Kidney (tissue), 14 donors: ENCODE results near the gene CMSS1. TPM values are rescaled to one million over a fixed set of nuclear protein-coding genes. Genes with fewer than 3 reads are reported as not detected.

Experiments used
- DNase-seq, 5 donors: peaks; one replicate each; pipeline ENCODE4 v3.0.0-alpha.2; 2013 to 2020
- FAIRE-seq: peaks from 2 replicates; lab custom pipeline; 2012; peaks lifted over from hg19 to GRCh38; lab: Jason Lieb, UNC
- H3K27ac ChIP-seq, 2 donors: one replicate each; pipeline ENCODE4 v1.7.0; 2013; ENCODE audit warnings: low read depth in 2 of 2, low read length in 2 of 2, inconsistent platforms in 1 of 2
- H3K27me3 ChIP-seq: one replicate; pipeline ENCODE4 v1.7.1; 2013; ENCODE audit warnings: low read length, inconsistent platforms; ENCODE audit not compliant: control insufficient read depth, insufficient read depth
- H3K36me3 ChIP-seq, 3 donors: one replicate each; pipeline versions ENCODE4 v1.7.0 to v1.7.1; 2013; ENCODE audit warnings: low read length in 3 of 3, control low read depth in 1 of 3, inconsistent platforms in 1 of 3; ENCODE audit not compliant: insufficient read depth in 3 of 3, control insufficient read depth in 2 of 3
- H3K4me1 ChIP-seq, 3 donors: one replicate each; pipeline versions ENCODE4 v1.7.0 to v1.7.1; 2013; ENCODE audit warnings: low read length in 3 of 3, inconsistent platforms in 1 of 3, low read depth in 1 of 3; ENCODE audit not compliant: control insufficient read depth in 2 of 3, insufficient read depth in 2 of 3
- H3K4me3 ChIP-seq, 3 donors: one replicate each; pipeline versions ENCODE4 v1.7.0 to v1.8.1; 2013; ENCODE audit warnings: low read length in 3 of 3, control low read depth in 1 of 3, inconsistent platforms in 1 of 3
- H3K9ac ChIP-seq, 3 donors: one replicate each; pipeline versions ENCODE4 v1.7.0 to v1.7.1; 2013; ENCODE audit warnings: low read length in 3 of 3, control low read depth in 1 of 3, inconsistent platforms in 1 of 3
- H3K9me3 ChIP-seq, 3 donors: one replicate each; pipeline versions ENCODE4 v1.7.0 to v1.7.1; 2013; ENCODE audit warnings: low read length in 3 of 3, control low read depth in 1 of 3, inconsistent platforms in 1 of 3; ENCODE audit not compliant: control insufficient read depth in 2 of 3, insufficient read depth in 1 of 3
- intact Hi-C: fragments of 100-400 bp; cut with DNase I; formaldehyde crosslinking; loops from one replicate; pipeline ENCODE4 v1.11.1; 2022
- polyA plus RNA-seq: library from polyadenylated mRNA; stranded (reverse); fragments of 350-450 nt; fragmentation: Illumina TruSeq; extraction: RNeasy Lipid Tissue Mini Kit (QIAGEN cat#74804); gene quantifications from one replicate; pipeline ENCODE4 v1.2.3, GENCODE V29; 2014; ENCODE audit warnings: low read depth, low replicate concordance; ENCODE audit not compliant: insufficient read depth
- total RNA-seq: library from RNA; stranded (reverse); fragmentation: NEBNext Ultra II Directional; extraction: Animal tissue kit (Norgen Biotek cat#: 25700); gene quantifications from one replicate; pipeline ENCODE4 v1.2.1, GENCODE V29; 2021
- TF ChIP-seq, protein P1 (sequence below): IDR thresholded peaks from 3 replicates; pipeline ENCODE4 v1.5.1; 2012; ENCODE audit warnings: mild to moderate bottlenecking, moderate library complexity, borderline replicate concordance; ENCODE audit not compliant: insufficient read depth; ENCODE audit errors: extremely low read depth
- donor health status: control.
- donor health status: control.
- donor health status: control.
- donor health status: control.
- donor health status: control.
- donor health status: DM: yes; HTN: yes; CAD: no.
- donor health status: Normal renal cell carcinoma (clear cell type).

CMSS1 gene
- total and polyA plus RNA-seq, 2 donors from 2014 or later, result 26.4 to 27.0 TPM

DNA sequence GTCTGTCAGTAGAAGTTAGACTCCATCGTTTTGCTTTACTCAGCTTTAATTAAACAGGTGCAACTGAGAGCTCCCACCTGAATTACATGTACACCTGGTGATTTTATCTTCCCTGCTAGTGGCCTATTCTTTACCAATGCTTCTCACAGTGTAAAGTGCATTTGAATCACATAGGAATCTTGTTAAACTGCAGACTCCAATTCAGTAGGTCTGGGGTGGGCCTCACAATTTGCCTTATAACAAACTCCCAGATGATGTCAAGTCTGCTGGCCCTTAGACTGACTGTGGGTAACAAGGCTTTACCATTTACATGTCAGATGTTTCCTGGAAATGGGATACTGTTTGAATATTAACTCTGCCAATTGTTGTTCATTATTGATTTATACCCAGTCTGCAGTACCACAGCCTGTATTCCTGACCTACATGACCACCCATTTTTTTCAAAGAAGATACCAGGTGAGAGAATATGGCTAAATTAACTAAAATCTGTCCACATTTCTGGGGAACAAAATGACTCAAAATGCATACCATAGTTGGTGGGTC, 37.2 kb downstream of the CMSS1 start:
- Histone ChIP-seq H3K4me3 (no peak overlapping the region), H3K4me1 (peaks cover 0 to 3% (median 3%) of the 10 kb centered on the region in 3 donors), H3K27ac (no peak overlapping the region), H3K9ac (no peak overlapping the region), H3K9me3 (no peaks in the 10 kb centered on the region), H3K36me3 (peaks cover 0 to 3% (median 0%) of the 10 kb centered on the region in 3 donors), H3K27me3 (no peaks in the 10 kb centered on the region)
- FAIRE-seq (no peak), DNase-seq (no peak)
- intact Hi-C loops, result no loop called here
- TF ChIP-seq, protein P1, sequence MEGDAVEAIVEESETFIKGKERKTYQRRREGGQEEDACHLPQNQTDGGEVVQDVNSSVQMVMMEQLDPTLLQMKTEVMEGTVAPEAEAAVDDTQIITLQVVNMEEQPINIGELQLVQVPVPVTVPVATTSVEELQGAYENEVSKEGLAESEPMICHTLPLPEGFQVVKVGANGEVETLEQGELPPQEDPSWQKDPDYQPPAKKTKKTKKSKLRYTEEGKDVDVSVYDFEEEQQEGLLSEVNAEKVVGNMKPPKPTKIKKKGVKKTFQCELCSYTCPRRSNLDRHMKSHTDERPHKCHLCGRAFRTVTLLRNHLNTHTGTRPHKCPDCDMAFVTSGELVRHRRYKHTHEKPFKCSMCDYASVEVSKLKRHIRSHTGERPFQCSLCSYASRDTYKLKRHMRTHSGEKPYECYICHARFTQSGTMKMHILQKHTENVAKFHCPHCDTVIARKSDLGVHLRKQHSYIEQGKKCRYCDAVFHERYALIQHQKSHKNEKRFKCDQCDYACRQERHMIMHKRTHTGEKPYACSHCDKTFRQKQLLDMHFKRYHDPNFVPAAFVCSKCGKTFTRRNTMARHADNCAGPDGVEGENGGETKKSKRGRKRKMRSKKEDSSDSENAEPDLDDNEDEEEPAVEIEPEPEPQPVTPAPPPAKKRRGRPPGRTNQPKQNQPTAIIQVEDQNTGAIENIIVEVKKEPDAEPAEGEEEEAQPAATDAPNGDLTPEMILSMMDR, result no peak

DNA sequence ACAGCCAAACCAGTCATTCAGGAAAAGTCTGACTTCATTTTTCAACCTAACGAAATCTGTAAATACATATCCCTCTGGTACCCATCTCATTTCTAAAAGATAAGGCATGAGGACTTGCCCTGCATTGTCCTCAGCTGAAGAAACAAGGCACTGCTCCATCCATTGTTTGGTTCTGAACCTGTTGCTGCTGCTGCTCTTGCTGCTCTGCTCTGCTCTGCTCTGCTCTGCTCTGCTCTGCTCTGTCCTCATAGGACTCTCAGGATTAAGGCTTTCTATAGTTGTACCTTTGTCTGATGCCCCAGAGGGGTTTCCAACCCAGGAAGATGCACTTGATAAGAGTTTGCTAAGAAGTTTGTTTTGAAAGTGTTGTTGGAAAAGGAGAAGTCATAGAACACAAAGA, 38.2 kb downstream of the CMSS1 start:
- TF ChIP-seq, protein P1, result no peak
- peaks cover 0 to 3% (median 3%) of the 10 kb centered on the region in 3 donors for H3K4me1 ChIP-seq
- FAIRE-seq (no peak), DNase-seq (no peak)
- no peak overlapping the region for H3K9ac ChIP-seq
- H3K9me3 ChIP-seq, result no peaks in the 10 kb centered on the region
- intact Hi-C loops, result no loop called here
- no peaks in the 10 kb centered on the region for H3K27me3 ChIP-seq
- no peak overlapping the region for H3K27ac ChIP-seq
- no peaks in the 10 kb centered on the region for H3K36me3 ChIP-seq
- no peak overlapping the region for H3K4me3 ChIP-seq

DNA sequence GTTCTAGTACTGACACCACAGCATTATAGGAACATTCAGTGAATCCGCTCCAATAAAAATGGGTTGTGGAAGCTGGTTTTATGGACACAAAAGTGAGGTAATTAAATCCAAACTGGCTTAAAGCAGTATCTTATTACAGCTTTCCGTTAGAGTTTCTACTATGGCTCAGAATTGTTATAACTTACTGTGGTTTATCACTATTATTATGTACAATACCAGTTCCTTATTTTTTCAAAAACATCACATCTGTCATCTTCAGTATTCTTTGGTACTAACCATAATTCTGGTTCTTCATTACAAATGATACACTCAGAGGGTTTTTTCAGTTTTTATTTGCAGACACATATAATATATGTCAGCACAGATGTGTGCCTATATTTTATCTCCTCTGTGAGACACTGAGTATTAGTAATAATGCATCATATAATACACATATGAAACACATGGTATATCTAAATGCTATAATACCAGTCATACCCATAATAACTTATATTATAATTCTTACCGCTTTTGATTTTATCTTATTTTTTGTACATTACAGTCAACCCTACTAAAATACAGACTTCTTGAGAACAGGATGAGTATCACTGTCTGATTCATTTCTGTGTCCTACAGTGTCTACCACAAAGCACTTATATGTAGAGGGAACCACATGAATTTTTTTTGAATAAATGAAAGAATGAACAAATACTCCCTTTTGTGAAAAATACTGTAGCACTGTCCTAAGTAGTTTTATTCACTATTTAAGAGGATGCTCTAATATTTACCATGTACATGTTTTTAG, 39.0 kb downstream of the CMSS1 start:
- Histone ChIP-seq H3K4me1 (peaks cover 0 to 3% (median 3%) of the 10 kb centered on the region in 3 donors), H3K36me3 (no peaks in the 10 kb centered on the region), H3K27me3 (no peaks in the 10 kb centered on the region), H3K9me3 (no peaks in the 10 kb centered on the region), H3K27ac (no peak overlapping the region), H3K9ac (no peak overlapping the region), H3K4me3 (no peak overlapping the region)
- TF ChIP-seq, protein P1, result no peak
- DNase-seq (no peak), FAIRE-seq (no peak)
- intact Hi-C loops, result no loop called here
